Activated CD8-positive, alpha-beta memory T cell treated with anti-CD3 and anti-CD28 coated beads for 36 hours (primary cell): ENCODE measurements around the gene HJV. TPM values are rescaled to one million over a fixed set of nuclear protein-coding genes. Genes with fewer than 3 reads are reported as not detected.

Experiments used
- CTCF ChIA-PET: fragments of 350-600 bp; sonication (Branson Sonifier 250); formaldehyde crosslinking; loops from one replicate; lab custom pipeline; 2021; ENCODE audit warnings: antibody characterized with exemption; lab: Charles Lee
- POLR2A ChIA-PET: fragments of 350-600 bp; sonication (Branson Sonifier 250); formaldehyde crosslinking; loops from one replicate; lab custom pipeline; 2021; ENCODE audit warnings: antibody characterized with exemption; lab: Charles Lee
- total RNA-seq, 2 experiments: library from RNA; stranded (reverse); gene quantifications; one replicate each; pipeline ENCODE4 v1.2.3, GENCODE V29; 2021

HJV gene
- total RNA-seq, 2 experiments from 2014 or later = not detected

GRCh38 chr1:145997016-145997717, 24.4 kb downstream of the HJV start:
- ChIA-PET POLR2A (interaction anchor here (0.6 to 2.9 kb wide), 9 partner anchors 9 to 139 kb away, joined by 3 to 28 read pairs (median 4); partner anchors contain the start of genes ANKRD34A, PIAS3 and POLR3GL), CTCF (interaction anchor here (0.8 to 5.1 kb wide), 6 partner anchors 9 to 152 kb away, joined by 3 to 37 read pairs (median 4); partner anchors contain the start of gene NUDT17)

GRCh38 chr1:145996433-145997015, 25.0 kb downstream of the HJV start, which contains the start of gene TXNIP:
Gene TXNIP, minus strand, starts transcription at chr1:145996579. Its CDS starts 313 bp downstream, at chr1:145996266.
- POLR2A ChIA-PET = interaction anchor here (0.6 to 2.9 kb wide), 12 partner anchors 8 to 177 kb away, joined by 3 to 28 read pairs (median 4); partner anchors contain the start of genes ANKRD34A, PIAS3 and POLR3GL
- CTCF ChIA-PET = interaction anchor here (0.7 to 5.1 kb wide), 6 partner anchors 10 to 151 kb away, joined by 3 to 37 read pairs (median 5); partner anchors contain the start of gene NUDT17

- CTCF ChIA-PET = interaction anchor here (0.7 to 5.1 kb wide), 3 partner anchors 9 to 18 kb away, joined by 3 to 37 read pairs (median 5); no protein-coding TSS in a partner anchor
- POLR2A ChIA-PET = interaction anchor here (0.6 to 2.9 kb wide), 9 partner anchors 10 to 177 kb away, joined by 3 to 28 read pairs (median 4); partner anchors contain the start of gene PIAS3
These were observed 25.5 kb downstream of the HJV start for GRCh38 chr1:145995964-145996432.

GRCh38 chr1:145995148-145995881, 26.2 kb downstream of the HJV start:
- CTCF ChIA-PET = interaction anchor here (5.1 kb wide), 1 partner anchor 17 kb away, joined by 37 read pairs; no protein-coding TSS in a partner anchor
- POLR2A ChIA-PET = interaction anchor here (2.9 kb wide), 1 partner anchor 10 kb away, joined by 18 read pairs; no protein-coding TSS in a partner anchor

- ChIA-PET CTCF (interaction anchor here (1.9 to 5.1 kb wide), 4 partner anchors 10 to 17 kb away, joined by 7 to 37 read pairs (median 18); no protein-coding TSS in a partner anchor), POLR2A (interaction anchor here (1.2 to 3.5 kb wide), 3 partner anchors 9 to 31 kb away, joined by 5 to 19 read pairs (median 18); no protein-coding TSS in a partner anchor)
These were observed 27.0 kb downstream of the HJV start for GRCh38 chr1:145994391-145995120.

- ChIA-PET CTCF (interaction anchor here (1.2 to 4.8 kb wide), 5 partner anchors 9 to 149 kb away, joined by 3 to 27 read pairs (median 7); partner anchors contain the start of gene NUDT17), POLR2A (interaction anchor here (1.2 to 3.5 kb wide), 2 partner anchors 14 to 31 kb away, joined by 5 to 19 read pairs; no protein-coding TSS in a partner anchor)
These were observed 27.7 kb downstream of the HJV start for GRCh38 chr1:145993618-145994390.

GRCh38 chr1:145992958-145993617, 28.4 kb downstream of the HJV start:
- ChIA-PET POLR2A (interaction anchor here (1.2 to 3.5 kb wide), 2 partner anchors 14 to 30 kb away, joined by 5 to 19 read pairs; no protein-coding TSS in a partner anchor), CTCF (interaction anchor here (1.1 to 4.8 kb wide), 7 partner anchors 8 to 148 kb away, joined by 3 to 27 read pairs (median 4); partner anchors contain the start of genes NUDT17 and RBM8A)

GRCh38 chr1:145992502-145992936, 29.0 kb downstream of the HJV start:
- ChIA-PET POLR2A (interaction anchor here (1.2 to 3.5 kb wide), 3 partner anchors 13 to 34 kb away, joined by 3 to 19 read pairs (median 4); partner anchors contain the start of genes ANKRD34A and POLR3GL), CTCF (interaction anchor here (1.1 to 4.8 kb wide), 7 partner anchors 8 to 147 kb away, joined by 3 to 27 read pairs (median 4); partner anchors contain the start of genes NUDT17 and RBM8A)

- ChIA-PET CTCF (interaction anchor here (0.7 to 4.8 kb wide), 6 partner anchors 10 to 147 kb away, joined by 3 to 27 read pairs (median 3); partner anchors contain the start of genes NUDT17 and RBM8A), POLR2A (interaction anchor here (1.2 to 3.5 kb wide), 3 partner anchors 13 to 33 kb away, joined by 3 to 19 read pairs (median 4); partner anchors contain the start of genes ANKRD34A and POLR3GL)
These were observed 29.7 kb downstream of the HJV start for GRCh38 chr1:145991735-145992412.

- CTCF ChIA-PET = interaction anchor here (0.6 to 4.8 kb wide), 3 partner anchors 8 to 58 kb away, joined by 3 to 27 read pairs (median 3); no protein-coding TSS in a partner anchor
- POLR2A ChIA-PET = interaction anchor here (0.6 to 1.0 kb wide), 3 partner anchors 8 to 28 kb away, joined by 3 to 5 read pairs (median 5); partner anchors contain the start of genes ANKRD34A and POLR3GL
These were observed 31.2 kb downstream of the HJV start for GRCh38 chr1:145990249-145990855.

- ChIA-PET POLR2A (interaction anchor here (0.7 to 1.1 kb wide), 2 partner anchors 8 to 9 kb away, joined by 3 to 6 read pairs; no protein-coding TSS in a partner anchor), CTCF (interaction anchor here (0.6 to 1.5 kb wide), 4 partner anchors 9 to 45 kb away, joined by 3 to 6 read pairs (median 4); no protein-coding TSS in a partner anchor)
These were observed 32.8 kb downstream of the HJV start for GRCh38 chr1:145988773-145989172.

- CTCF ChIA-PET = interaction anchor here (1.5 kb wide), 1 partner anchor 16 kb away, joined by 4 read pairs; no protein-coding TSS in a partner anchor
- POLR2A ChIA-PET = interaction anchor here (0.7 kb wide), 2 partner anchors 9 to 24 kb away, joined by 3 to 4 read pairs; partner anchors contain the start of genes ANKRD34A and POLR3GL
These were observed 33.6 kb downstream of the HJV start for GRCh38 chr1:145987926-145988325.

- ChIA-PET CTCF (interaction anchor here (0.7 to 1.1 kb wide), 3 partner anchors 8 to 23 kb away, joined by 3 to 5 read pairs (median 3); partner anchors contain the start of gene TXNIP), POLR2A (interaction anchor here (0.7 to 3.2 kb wide), 3 partner anchors 10 to 65 kb away, joined by 3 to 18 read pairs (median 5); partner anchors contain the start of gene TXNIP)
These were observed 35.0 kb downstream of the HJV start for GRCh38 chr1:145986551-145986950.
